Breast epithelium (tissue), 3 donors: ENCODE data around the gene SLC16A5.

Source experiments
- POLR2AphosphoS5 ChIP-seq, 3 donors: sonication (generic); formaldehyde crosslinking; IDR thresholded peaks; one replicate each; pipeline ENCODE4 v1.6.1; 2017; ENCODE audit warnings: antibody characterized with exemption in 3 of 3
- TF ChIP-seq, protein P1 (sequence below), 3 donors: fragments of 450-650 bp; IDR thresholded peaks; one replicate each; pipeline ENCODE4 v1.5.1; 2016 to 2017; ENCODE audit warnings: antibody characterized with exemption in 3 of 3, mild to moderate bottlenecking in 3 of 3, moderate library complexity in 3 of 3

DNA sequence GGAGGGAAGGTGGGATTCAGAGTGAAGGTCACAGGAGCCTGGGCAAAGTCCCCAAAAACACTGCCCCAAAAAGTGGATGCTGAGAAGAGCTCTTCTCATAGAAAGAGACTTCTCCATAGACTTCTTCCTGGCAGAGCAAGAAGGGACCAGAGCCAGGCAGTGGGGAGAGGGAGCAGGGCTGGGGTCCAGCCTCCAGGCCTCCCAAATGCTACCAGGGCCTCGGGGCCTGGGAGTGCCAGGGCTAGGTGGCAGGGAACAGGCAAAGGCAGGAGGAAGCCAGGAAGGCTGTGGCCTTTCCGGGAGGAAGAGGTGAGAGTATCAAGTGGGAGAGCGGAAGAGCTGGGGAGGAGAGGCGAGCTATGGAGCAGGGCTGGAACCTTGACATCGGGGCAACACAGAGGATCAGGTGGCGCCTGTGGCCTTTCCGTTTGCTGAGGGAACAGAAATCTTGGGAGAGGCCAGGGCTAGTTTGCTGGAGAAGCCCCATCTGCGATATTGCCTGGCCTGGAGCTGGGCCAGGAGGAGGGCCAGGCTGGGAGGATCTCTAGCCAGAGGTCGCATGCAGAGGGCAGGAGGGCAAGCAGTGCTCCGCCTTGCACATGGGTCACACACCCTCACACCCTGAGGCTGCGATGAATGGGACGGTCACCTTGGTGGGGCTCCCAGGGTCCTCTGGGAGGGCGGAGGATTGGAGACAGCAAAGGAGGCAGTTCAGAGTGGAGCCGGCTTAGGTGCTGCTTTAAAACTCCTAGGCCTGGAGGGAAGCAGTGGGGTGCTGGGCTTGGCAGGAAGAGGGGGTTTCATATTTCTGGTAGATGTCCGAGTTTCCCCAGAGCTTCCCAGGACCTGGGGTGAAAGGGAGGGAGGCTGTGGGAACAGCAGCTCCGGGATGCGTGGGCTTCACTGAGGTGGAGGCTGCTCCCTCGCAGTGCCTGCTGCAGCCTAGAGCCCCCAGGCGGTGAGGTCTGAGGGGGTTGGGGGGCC is 3.4 kb downstream of the SLC16A5 start:
- TF ChIP-seq, protein P1, sequence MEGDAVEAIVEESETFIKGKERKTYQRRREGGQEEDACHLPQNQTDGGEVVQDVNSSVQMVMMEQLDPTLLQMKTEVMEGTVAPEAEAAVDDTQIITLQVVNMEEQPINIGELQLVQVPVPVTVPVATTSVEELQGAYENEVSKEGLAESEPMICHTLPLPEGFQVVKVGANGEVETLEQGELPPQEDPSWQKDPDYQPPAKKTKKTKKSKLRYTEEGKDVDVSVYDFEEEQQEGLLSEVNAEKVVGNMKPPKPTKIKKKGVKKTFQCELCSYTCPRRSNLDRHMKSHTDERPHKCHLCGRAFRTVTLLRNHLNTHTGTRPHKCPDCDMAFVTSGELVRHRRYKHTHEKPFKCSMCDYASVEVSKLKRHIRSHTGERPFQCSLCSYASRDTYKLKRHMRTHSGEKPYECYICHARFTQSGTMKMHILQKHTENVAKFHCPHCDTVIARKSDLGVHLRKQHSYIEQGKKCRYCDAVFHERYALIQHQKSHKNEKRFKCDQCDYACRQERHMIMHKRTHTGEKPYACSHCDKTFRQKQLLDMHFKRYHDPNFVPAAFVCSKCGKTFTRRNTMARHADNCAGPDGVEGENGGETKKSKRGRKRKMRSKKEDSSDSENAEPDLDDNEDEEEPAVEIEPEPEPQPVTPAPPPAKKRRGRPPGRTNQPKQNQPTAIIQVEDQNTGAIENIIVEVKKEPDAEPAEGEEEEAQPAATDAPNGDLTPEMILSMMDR (IDR thresholded peaks at IDR 0.05), result no peak
- TF ChIP-seq POLR2AphosphoS5 (IDR thresholded peaks at IDR 0.05), result no peak
